NCI-H146 treated with DMSO at 0.1 percent for 48 hours (cell line): ENCODE data around the gene NAPEPLD.
"Not testable (repeated sequence)": the region's sequence is repeated elsewhere in the genome, so short reads cannot be mapped to it uniquely, and the experiment has no call there.

ENCODE experiments used
- DNase-seq: peaks from one replicate; lab custom pipeline; 2025; ENCODE audit not compliant: unreplicated experiment; lab: John Stamatoyannopoulos, UW

NAPEPLD gene

DNA sequence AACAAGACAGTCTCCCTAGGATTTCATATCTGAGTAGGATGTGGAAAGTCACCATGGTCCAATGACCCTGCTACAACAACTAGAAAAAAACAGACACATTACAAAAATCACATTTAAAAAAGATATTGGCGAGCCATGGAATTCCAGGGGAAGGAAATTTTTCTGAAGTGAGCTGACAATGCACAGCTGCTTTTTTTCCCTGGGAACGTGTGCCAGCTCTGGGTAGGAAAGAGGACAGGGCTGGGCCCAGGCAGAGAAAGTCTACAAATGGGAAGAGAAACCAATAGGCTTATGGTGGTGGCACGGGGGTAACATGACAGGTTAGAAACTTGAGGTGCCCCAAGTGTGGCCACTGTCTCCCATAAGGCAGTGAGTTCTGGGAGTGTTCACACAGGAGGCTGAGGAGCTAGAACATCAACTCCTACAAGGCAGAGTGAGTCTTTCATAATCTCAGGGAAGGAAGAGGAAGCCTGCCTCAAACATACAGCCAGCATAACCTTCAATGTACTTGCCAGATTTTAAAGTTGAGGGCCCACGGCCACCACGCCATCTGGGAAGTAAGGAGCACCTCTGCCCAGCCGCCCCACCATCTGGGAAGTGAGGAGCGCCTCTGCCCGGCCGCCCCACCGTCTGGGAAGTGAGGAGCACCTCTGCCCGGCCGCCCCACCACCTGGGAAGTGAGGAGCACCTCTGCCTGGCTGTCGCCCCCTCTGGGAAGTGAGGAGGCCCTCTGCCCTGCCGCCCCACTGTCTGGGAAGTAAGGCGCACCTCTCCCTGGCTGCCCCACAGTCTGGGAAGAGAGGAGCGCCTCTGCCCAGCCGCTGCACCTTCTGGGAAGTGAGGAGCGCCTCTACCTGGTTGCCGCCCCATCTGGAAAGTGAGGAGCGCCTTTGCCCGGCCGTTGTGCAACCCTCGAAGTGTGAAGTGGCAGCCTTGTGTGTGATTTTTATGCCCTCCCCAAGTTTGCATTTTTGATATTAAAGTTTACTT lies 80.2 kb downstream of the NAPEPLD start:
- DNase-seq: no peak

DNA sequence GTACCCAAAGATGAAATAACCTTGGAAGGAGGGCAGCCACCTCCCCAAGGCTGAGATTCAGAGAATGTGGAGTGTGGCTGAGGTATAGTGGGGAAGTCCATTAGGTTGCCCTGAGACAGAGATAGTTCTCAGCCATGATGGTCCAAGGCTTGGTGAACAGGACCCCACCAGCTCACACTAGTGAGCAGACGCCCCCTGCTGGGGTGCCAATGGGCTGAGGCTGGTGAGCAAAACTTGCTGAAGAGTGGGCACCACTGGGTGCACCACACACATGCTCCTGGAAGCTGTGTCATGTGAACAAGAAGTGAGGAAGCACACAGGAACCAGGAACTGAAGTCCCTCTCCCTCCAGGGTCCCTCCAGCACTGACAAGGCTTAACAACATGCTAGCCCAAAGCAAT lies 83.2 kb downstream of the NAPEPLD start:
- DNase-seq: no peak

DNA sequence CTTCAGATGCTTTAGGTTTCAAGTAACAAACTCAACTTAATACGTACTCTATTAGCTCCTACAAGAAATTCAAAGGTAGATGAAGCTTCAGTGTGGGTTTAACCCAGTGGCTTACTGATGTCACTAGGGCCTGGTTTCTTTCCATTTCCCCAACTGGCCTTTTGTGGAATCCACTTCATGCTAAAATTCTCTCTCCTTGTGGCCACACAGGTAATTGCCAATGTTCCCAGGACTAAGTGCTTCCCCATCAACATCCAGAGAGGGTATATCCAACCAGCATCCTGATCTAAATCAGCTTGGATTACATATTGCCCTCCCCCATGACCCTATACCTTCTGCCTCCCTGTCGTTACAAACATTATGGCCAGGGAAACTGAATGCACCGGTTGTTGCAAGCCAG lies 85.0 kb downstream of the NAPEPLD start:
- no peak for DNase-seq

DNA sequence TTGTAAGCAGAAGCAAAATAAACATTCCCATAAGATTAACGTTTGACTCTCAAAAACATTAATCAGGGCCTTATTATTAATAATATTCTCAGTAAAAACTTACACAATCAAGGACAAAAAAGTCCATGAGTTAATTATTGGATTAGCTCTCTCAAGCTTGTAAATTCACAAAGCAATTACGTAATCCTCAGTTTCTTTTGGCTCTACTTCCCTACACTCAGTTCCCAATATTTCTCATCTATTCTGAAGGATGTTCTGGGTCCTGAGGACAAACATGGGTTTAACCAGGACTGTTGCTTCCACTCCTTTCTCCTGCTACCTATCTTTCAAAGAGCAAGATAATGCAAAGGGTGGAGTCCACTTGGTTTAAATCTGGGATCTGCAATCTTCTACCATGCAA lies 89.4 kb downstream of the NAPEPLD start:
- no peak for DNase-seq

DNA sequence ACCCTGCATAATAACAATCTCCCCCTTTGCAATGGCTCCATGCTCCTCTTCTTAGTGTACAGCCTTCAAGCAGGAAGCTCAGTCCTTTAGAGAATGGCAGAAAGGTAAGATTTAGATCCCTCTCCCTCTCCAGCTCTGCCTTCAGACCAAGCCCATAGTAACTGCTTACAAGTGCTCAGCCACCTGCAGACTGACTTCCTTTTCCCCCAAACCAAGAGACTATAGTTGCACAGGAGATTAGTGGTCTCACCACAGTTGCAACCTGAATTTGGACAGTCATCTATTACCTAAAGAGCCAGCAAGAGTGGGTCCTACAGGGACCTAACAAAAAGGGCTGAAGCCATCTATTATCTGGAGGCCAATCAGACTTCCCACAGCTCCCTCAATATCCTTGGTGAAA lies 90.8 kb downstream of the NAPEPLD start:
- DNase-seq: no peak

DNA sequence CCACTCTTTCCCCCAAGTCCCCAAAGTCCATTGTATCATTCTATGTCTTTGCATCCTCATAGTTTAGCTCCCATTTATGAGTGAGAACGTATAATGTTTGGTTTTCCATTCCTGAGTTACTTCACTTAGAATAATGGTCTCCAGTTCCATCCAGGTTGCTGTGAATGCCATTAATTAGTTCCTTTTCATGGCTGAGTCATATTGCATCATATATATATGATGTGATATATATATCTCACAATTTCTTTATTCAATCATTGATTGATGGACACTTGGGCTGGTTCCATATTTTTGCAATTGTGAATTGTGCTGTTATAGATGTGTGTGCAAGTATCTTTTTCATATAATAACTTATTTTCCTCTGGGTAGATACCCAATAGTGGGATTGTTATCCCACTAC lies 92.9 kb downstream of the NAPEPLD start:
- DNase-seq: not testable (repeated sequence)

DNA sequence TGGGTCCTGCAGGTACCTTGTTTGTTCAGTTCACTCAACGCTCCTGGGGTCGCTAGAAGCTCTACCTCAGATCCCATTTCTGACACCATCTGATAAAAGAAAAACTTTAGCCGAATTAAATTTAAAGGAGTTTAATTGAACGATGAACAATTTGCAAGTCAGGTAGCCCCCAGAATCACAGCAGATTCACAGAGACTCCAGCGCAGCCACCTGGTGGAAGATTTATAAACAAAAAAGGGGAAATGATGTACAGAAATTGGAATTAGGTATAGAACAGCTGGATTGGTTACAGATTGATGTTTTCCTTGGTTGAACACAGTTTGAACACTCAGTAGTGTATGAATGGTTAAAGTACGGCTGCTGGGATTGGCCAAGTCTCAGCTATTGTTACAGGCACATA lies 97.4 kb downstream of the NAPEPLD start:
- no peak for DNase-seq
